DOHH2 (cell line): Measurements from ENCODE around the gene CYTH1.

Source experiments
- EZH2phosphoT487 ChIP-seq: fragments of 200-600 bp; sonication (generic); IDR thresholded peaks from 2 replicates; pipeline ENCODE4 v1.6.1; 2017; ENCODE audit warnings: borderline replicate concordance, mild to moderate bottlenecking, antibody characterized with exemption, low read length, moderate library complexity, mixed read lengths
- TF ChIP-seq, protein P1 (sequence below): fragments of 200-600 bp; sonication (generic); IDR thresholded peaks from one replicate; pipeline ENCODE4 v1.5.1; 2014; ENCODE audit warnings: antibody characterized with exemption, mild to moderate bottlenecking, low read depth, low read length; ENCODE audit not compliant: poor library complexity, severe bottlenecking

DNA sequence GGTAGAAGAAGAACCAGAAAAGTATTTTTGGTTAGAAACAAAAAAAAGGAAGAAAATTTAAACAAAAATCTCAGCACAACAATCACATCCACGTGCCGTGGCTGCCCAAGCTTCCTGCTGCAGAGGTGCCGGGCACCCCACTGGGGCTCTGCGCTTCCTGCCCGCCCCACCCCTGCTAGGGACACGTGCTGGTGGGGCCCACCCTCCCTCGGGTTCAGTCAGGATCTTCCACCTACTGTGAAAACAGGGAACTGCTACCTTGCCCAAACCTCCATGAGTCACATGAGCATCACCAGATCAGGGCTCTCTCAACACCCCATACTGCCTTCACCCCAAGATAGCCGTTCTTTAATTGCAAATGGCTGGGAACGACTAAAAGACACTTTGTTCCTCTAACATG lies 24.4 kb upstream of the CYTH1 start:
- TF ChIP-seq, protein P1, sequence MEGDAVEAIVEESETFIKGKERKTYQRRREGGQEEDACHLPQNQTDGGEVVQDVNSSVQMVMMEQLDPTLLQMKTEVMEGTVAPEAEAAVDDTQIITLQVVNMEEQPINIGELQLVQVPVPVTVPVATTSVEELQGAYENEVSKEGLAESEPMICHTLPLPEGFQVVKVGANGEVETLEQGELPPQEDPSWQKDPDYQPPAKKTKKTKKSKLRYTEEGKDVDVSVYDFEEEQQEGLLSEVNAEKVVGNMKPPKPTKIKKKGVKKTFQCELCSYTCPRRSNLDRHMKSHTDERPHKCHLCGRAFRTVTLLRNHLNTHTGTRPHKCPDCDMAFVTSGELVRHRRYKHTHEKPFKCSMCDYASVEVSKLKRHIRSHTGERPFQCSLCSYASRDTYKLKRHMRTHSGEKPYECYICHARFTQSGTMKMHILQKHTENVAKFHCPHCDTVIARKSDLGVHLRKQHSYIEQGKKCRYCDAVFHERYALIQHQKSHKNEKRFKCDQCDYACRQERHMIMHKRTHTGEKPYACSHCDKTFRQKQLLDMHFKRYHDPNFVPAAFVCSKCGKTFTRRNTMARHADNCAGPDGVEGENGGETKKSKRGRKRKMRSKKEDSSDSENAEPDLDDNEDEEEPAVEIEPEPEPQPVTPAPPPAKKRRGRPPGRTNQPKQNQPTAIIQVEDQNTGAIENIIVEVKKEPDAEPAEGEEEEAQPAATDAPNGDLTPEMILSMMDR = no peak
- no peak for TF ChIP-seq EZH2phosphoT487
